ENCODE data around the gene ORC3.

Gene ORC3

GRCh38 chr6:87589693-87590416 lies at the start of gene ORC3, which contains the start of gene RARS2:
TSS of gene ORC3 (plus strand) at chr6:87590135. CDS start at chr6:87590169, 34 bp downstream.
TSS of gene RARS2 (minus strand) at chr6:87589987. CDS start at chr6:87589957, 30 bp downstream.
- POLR2A ChIA-PET = interaction anchor here (0.6 kb wide), 2 partner anchors 14 to 109 kb away, joined by 3 read pairs; no protein-coding TSS in a partner anchor
- DNase-seq (ENCODE audit: extremely low spot score) = peak; percentile 98
- TF ChIP-seq CTCF (IDR thresholded peaks at IDR 0.05; ENCODE audit: control extremely low read depth, extremely low read depth, low read depth, missing control alignments) = no peak
- CTCF ChIA-PET = no interaction called here

GRCh38 chr6:87540539-87540938 lies 49.4 kb upstream of the ORC3 start:
- no peak for DNase-seq (ENCODE audit: extremely low spot score)
- POLR2A ChIA-PET = no interaction called here
- no peak for TF ChIP-seq CTCF (IDR thresholded peaks at IDR 0.05; ENCODE audit: control extremely low read depth, extremely low read depth, low read depth, missing control alignments)
- CTCF ChIA-PET = no interaction called here

GRCh38 chr6:87541041-87541440 lies 48.9 kb upstream of the ORC3 start:
- POLR2A ChIA-PET = no interaction called here
- no peak for DNase-seq (ENCODE audit: extremely low spot score)
- CTCF ChIA-PET = interaction anchor here (1.3 to 1.5 kb wide), 2 partner anchors 10 to 18 kb away, joined by 4 to 6 read pairs; no protein-coding TSS in a partner anchor
- no peak for TF ChIP-seq CTCF (IDR thresholded peaks at IDR 0.05; ENCODE audit: control extremely low read depth, extremely low read depth, low read depth, missing control alignments)

- CTCF ChIA-PET = interaction anchor here (1.3 to 1.5 kb wide), 2 partner anchors 9 to 17 kb away, joined by 4 to 6 read pairs; no protein-coding TSS in a partner anchor
- no peak for TF ChIP-seq CTCF (IDR thresholded peaks at IDR 0.05; ENCODE audit: control extremely low read depth, extremely low read depth, low read depth, missing control alignments)
These were observed 48.2 kb upstream of the ORC3 start for GRCh38 chr6:87541744-87542143.

GRCh38 chr6:87543696-87544473 lies 46.0 kb upstream of the ORC3 start:
- ChIA-PET CTCF (interaction anchor here (0.9 to 1.5 kb wide), 2 partner anchors 9 to 10 kb away, joined by 3 to 4 read pairs; no protein-coding TSS in a partner anchor), POLR2A (interaction anchor here (0.7 kb wide), 1 partner anchor 59 kb away, joined by 3 read pairs; no protein-coding TSS in a partner anchor)
- DNase-seq (ENCODE audit: extremely low spot score) = no peak
- TF ChIP-seq CTCF (IDR thresholded peaks at IDR 0.05; ENCODE audit: control extremely low read depth, extremely low read depth, low read depth, missing control alignments) = no peak

More at GRCh38 chr6:87541744-87542143, 48.2 kb upstream of the ORC3 start:
- POLR2A ChIA-PET = no interaction called here
- no peak for DNase-seq (ENCODE audit: extremely low spot score)

- CTCF ChIA-PET = interaction anchor here (0.9 to 1.5 kb wide), 2 partner anchors 9 kb away, joined by 3 to 4 read pairs; no protein-coding TSS in a partner anchor
- TF ChIP-seq CTCF (IDR thresholded peaks at IDR 0.05; ENCODE audit: control extremely low read depth, extremely low read depth, low read depth, missing control alignments) = no peak
- POLR2A ChIA-PET = no interaction called here
- no peak for DNase-seq (ENCODE audit: extremely low spot score)
These were observed 45.5 kb upstream of the ORC3 start for GRCh38 chr6:87544474-87544735.

Data from GM10248 (cell line).